Effector memory CD4-positive, alpha-beta T cell (primary cell): ENCODE data around the gene TGM6.

ENCODE experiments used
- DNase-seq, 3 donors: peaks; one replicate each; pipeline ENCODE4 v3.0.0-alpha.2; 2020
- H3K27ac ChIP-seq: 2 replicates; pipeline ENCODE4 v1.7.0; 2013; ENCODE audit warnings: mild to moderate bottlenecking, low read length, moderate library complexity; ENCODE audit not compliant: insufficient read depth, poor library complexity, severe bottlenecking
- H3K27me3 ChIP-seq: replicated peaks from 2 replicates; pipeline ENCODE4 v1.7.0; 2013; ENCODE audit warnings: mild to moderate bottlenecking, low read length; ENCODE audit not compliant: insufficient read depth, control insufficient read depth, poor library complexity, severe bottlenecking
- H3K36me3 ChIP-seq: 2 replicates; pipeline ENCODE4 v1.7.0; 2013; ENCODE audit warnings: mild to moderate bottlenecking, low read length, moderate library complexity; ENCODE audit not compliant: control insufficient read depth, insufficient read depth
- H3K4me1 ChIP-seq: 2 replicates; pipeline ENCODE4 v1.7.0; 2013; ENCODE audit warnings: low read length, mild to moderate bottlenecking; ENCODE audit not compliant: control insufficient read depth, insufficient read depth, poor library complexity, severe bottlenecking
- H3K4me3 ChIP-seq: 2 replicates; pipeline ENCODE4 v1.7.0; 2013; ENCODE audit warnings: low read length, low read depth, mild to moderate bottlenecking; ENCODE audit not compliant: insufficient read depth, poor library complexity, severe bottlenecking
- H3K9me3 ChIP-seq: 2 replicates; pipeline ENCODE4 v1.7.0; 2013; ENCODE audit warnings: mild to moderate bottlenecking, low read length, moderate library complexity; ENCODE audit not compliant: control insufficient read depth

The TGM6 gene

DNA sequence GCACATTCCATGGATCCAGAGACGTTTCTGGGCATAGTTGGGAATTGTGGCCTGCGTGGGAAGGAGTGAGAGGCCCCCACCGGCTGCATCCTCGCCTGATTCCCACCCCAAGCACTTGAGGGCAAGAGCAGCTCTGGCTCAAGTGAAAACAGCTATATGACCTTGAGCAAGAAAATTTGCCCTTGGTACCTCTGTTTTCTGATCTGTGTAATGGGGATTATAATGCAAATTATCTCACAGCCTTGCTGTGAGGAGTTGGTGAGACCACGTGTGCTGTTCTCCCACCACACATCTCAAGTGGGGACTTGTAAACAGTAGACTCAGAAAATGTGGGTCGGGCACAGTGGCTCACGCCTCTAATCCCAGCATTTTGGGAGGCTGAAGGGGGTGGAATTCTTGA is 602 bp downstream of the TGM6 start:
- Histone ChIP-seq H3K27ac (no peak overlapping the region), H3K9me3 (no peaks in the 10 kb centered on the region), H3K27me3 (no peaks in the 10 kb centered on the region), H3K36me3 (no peaks in the 10 kb centered on the region), H3K4me3 (no peak overlapping the region), H3K4me1 (peaks cover 14% of the 10 kb centered on the region)
- no peak for DNase-seq

DNA sequence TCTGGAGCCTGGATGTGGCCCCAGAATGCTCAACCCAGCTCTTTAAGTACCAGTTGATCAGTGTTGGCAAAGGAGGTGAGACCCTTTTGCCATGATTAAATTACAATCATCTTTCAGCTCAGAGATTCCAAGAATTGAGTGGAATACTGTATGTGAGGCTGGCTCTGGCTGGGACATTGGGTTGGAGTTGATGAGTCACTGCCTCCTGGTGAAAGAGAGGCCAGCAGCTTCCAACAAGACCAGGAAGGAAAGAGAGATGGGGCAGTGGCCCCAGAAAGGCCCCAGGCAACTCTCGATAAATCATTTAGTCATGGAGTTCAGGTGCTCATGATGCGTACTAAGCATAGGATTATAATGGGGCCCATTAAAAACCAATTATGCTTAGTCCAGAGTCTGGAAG is 2.1 kb downstream of the TGM6 start:
- no peak for DNase-seq

DNA sequence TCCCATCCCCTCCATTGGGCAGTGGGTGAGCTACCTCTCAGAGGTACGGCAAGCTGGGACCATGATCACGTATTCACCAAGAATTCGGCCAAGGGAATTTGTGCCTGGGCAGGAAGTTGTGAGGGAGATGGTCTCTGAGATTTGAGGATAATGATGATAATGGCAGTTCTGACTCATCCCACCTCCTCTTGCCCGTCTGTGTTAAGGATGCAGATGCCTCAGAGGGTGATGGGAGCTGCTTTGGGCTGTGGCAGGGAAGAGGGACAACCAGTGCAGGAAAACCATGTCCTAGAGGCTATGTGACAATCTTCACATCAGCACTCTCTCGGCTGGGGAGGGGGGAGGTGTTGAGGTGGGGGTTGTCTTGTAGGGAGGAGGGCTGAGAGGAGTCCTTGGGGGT is 4.3 kb downstream of the TGM6 start:
- Histone ChIP-seq H3K9me3 (peaks cover 5% of the 10 kb centered on the region), H3K4me1 (no peaks in the 10 kb centered on the region), H3K27ac (no peak overlapping the region), H3K4me3 (no peak overlapping the region), H3K36me3 (no peaks in the 10 kb centered on the region), H3K27me3 (no peaks in the 10 kb centered on the region)
- DNase-seq, result no peak

More for the DNA sequence above, 2.1 kb downstream of the TGM6 start:
- peaks cover 14% of the 10 kb centered on the region for H3K4me1 ChIP-seq
- H3K36me3 ChIP-seq, result no peaks in the 10 kb centered on the region
- H3K9me3 ChIP-seq, result peaks cover 5% of the 10 kb centered on the region
- H3K27ac ChIP-seq, result no peak overlapping the region
- H3K27me3 ChIP-seq, result no peaks in the 10 kb centered on the region
- H3K4me3 ChIP-seq, result no peak overlapping the region

DNA sequence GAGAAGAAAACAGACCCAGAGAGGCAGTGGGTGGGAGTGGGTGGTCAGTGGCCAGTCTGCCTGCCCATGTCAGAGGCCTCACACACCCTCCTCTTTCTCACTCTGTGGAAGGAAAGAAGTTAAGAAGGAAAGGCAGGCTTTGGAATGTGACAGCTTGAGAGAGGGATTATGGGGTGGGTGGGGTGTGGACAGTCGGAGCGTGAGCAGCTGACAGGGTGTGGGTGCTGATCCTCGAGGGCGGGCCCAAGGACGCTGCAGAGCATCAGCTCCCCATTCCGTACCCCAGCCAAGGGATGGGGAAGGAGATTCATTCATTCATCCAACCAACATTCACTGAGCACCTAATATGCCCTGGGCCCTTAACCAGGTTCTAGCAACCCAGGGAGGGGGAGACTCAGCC is 4.8 kb downstream of the TGM6 start:
- H3K4me3 ChIP-seq, result no peak overlapping the region
- peaks cover 5% of the 10 kb centered on the region for H3K9me3 ChIP-seq
- H3K4me1 ChIP-seq, result no peaks in the 10 kb centered on the region
- no peaks in the 10 kb centered on the region for H3K27me3 ChIP-seq
- H3K27ac ChIP-seq, result no peak overlapping the region
- DNase-seq, result no peak
- no peaks in the 10 kb centered on the region for H3K36me3 ChIP-seq

DNA sequence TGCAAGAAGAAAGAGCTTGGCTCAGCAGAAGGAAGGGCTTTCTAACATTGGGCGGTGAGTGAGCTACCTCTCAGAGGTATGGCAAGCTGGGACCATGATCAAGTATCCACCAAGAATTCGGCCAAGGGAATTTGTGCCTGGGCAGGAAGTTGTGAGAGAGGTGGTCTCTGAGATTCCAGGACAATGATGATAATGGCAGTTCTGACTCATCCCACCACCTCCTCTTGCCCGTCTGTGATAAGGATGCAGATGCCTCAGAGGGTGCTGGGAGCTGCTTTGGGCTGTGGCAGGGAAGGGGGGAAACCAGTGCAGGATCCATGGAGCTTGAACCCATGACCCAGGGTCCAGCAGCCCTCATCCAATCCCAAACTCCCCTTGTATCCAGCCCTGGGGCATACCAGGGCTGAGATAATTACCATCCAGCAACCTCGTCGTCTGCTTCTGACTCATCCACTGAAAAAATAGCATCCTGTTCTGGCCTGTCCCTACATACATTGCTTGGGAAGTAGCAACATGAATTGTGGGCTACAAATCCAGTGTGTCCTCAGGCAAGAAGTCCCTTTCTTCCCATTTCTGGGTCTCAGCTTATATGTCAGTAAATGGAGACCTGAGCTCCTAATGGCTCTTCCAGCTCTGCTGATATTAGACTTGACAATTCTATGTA is 5.9 kb downstream of the TGM6 start:
- H3K4me1 ChIP-seq, result no peaks in the 10 kb centered on the region
- H3K9me3 ChIP-seq, result peaks cover 5% of the 10 kb centered on the region
- no peak overlapping the region for H3K4me3 ChIP-seq
- H3K27me3 ChIP-seq, result no peaks in the 10 kb centered on the region
- H3K36me3 ChIP-seq, result no peaks in the 10 kb centered on the region
- no peak for DNase-seq
- no peak overlapping the region for H3K27ac ChIP-seq

DNA sequence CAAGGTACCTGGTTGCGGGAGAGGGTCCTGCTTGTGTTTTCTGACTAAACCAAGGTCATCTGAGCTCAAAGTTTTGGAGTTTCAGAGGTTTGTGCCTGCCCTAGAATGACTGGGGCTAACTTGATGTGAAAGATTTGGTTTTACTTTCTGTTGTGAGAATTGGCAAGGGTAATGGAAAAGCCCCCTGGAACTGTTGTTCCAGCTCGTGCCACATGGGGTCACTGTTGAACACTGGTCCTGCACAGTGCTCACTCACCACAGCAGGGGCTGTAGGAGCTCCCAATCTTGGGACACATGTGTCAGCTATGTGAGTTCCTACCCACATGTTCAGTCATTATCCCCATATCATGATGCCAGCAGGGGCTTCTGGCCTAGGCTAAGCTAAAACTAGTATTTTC is 6.5 kb downstream of the TGM6 start:
- Histone ChIP-seq H3K27ac (no peak overlapping the region), H3K36me3 (no peaks in the 10 kb centered on the region), H3K9me3 (peaks cover 5% of the 10 kb centered on the region), H3K4me1 (no peaks in the 10 kb centered on the region), H3K27me3 (no peaks in the 10 kb centered on the region), H3K4me3 (no peak overlapping the region)
- DNase-seq, result no peak

DNA sequence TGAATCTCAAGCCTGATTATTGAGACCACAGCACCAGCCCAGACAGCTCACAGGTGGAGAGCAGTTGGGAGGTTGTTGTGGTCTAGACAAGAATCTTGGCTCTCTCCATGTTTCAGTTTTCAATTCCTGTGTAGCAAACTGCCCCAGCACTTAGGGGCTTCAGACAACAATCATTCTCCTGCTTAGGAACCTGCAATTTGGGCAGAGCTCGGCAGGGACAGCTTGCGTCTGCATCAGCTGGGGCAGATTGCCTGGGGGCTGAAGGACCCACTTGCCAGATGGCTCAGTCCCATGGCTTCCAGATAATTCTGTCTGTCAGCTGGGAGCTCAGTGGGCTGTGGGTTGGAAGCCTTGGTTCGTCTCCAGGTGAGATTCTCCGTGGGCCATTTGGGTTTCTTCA is 6.9 kb downstream of the TGM6 start:
- H3K4me3 ChIP-seq, result no peak overlapping the region
- H3K4me1 ChIP-seq, result no peaks in the 10 kb centered on the region
- no peaks in the 10 kb centered on the region for H3K27me3 ChIP-seq
- no peak for DNase-seq
- H3K27ac ChIP-seq, result no peak overlapping the region
- no peaks in the 10 kb centered on the region for H3K36me3 ChIP-seq
- H3K9me3 ChIP-seq, result peaks cover 5% of the 10 kb centered on the region

DNA sequence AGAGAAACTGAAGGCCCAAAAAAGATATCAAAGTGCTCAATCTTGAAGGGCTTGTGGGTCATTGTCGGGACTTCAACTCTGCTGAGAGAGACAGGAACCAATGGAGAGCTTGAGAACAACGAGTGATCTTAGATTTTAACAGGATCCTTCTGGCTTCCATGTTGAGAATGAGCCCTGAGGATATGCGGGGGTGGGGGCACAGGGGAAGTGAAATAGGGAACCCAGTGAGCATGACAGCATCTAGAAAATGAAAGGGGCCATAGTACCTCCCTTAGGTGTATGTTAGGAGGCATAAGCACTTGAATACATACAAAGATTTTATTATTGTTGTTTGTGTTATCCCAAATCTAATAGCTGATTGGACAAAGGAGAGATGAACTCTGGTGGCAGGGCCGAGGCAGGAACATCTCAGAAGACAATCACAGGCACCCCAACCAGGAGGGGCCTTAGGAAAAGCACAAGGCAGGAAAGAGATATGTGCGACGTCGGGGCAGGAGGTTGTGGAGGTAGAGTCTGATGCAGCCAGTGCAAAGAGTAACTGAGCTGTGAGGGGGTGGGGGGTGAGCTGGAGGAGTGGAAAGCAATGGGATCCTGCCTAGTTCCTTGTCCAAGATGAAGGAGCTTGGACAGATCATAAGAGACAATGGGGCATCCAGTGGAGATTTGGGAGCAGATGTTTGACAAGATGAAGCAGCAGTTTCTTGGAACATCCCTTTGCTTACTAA is 10.4 kb downstream of the TGM6 start:
- Histone ChIP-seq H3K27me3 (no peaks in the 10 kb centered on the region), H3K9me3 (peaks cover 5% of the 10 kb centered on the region), H3K36me3 (no peaks in the 10 kb centered on the region), H3K27ac (no peak overlapping the region), H3K4me3 (no peak overlapping the region), H3K4me1 (no peaks in the 10 kb centered on the region)
- no peak for DNase-seq

DNA sequence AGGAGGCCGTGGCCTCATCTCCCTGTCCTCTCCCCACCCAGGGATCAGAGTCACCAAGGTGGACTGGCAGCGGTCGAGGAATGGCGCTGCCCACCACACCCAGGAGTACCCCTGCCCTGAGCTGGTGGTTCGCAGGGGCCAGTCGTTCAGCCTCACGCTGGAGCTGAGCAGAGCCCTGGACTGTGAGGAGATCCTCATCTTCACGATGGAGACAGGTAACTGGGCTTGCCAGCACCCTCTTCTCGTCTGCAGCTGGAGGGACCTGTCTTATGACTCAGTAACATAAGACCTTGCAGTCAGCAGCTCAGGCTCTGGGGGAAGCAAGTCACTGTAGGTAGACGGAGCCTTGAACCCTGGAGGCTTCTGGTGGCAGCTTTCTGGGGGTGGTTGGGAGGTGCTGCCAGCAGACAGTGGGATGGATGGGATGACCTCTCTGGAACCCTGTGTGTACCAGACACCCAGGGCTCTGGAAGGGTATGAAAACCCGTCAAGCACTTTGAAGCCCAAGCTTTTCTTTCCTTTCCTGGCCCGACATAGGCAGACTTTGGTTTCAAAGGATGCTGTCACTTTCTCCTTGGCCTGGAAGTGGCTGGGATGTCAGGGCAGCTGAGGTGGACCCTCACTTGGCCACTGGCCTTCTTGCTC is 13.8 kb downstream of the TGM6 start:
- Histone ChIP-seq H3K27ac (no peak overlapping the region), H3K27me3 (no peaks in the 10 kb centered on the region), H3K9me3 (no peaks in the 10 kb centered on the region), H3K4me1 (no peaks in the 10 kb centered on the region), H3K4me3 (no peak overlapping the region), H3K36me3 (no peaks in the 10 kb centered on the region)
- no peak for DNase-seq

DNA sequence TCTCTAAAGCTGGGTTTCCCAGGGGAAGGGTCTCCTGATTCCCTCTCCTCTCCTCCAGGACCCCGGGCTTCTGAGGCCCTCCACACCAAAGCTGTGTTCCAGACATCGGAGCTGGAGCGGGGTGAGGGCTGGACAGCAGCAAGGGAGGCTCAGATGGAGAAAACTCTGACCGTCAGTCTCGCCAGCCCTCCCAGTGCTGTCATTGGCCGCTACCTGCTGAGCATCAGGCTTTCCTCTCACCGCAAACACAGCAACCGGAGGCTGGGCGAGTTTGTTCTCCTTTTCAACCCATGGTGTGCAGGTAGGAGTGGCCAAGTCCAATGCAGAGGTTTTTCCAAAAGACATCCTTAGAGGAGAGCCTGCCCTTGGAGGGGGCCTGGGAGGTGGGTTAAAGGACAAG is 14.4 kb downstream of the TGM6 start:
- Histone ChIP-seq H3K36me3 (no peaks in the 10 kb centered on the region), H3K27ac (no peak overlapping the region), H3K4me1 (no peaks in the 10 kb centered on the region), H3K9me3 (no peaks in the 10 kb centered on the region), H3K4me3 (no peak overlapping the region), H3K27me3 (no peaks in the 10 kb centered on the region)
- DNase-seq, result no peak
